Measurements from ENCODE around the gene ENO2. TPM values are rescaled to one million over a fixed set of nuclear protein-coding genes. Genes with fewer than 3 reads are reported as not detected.
"Not testable (repeated sequence)": the region's sequence is repeated elsewhere in the genome, so short reads cannot be mapped to it uniquely, and the experiment has no call there.

Gene ENO2
- total RNA-seq, 4 donors from 2014 or later: 5.0 to 8.0 (median 5.5) TPM

DNA sequence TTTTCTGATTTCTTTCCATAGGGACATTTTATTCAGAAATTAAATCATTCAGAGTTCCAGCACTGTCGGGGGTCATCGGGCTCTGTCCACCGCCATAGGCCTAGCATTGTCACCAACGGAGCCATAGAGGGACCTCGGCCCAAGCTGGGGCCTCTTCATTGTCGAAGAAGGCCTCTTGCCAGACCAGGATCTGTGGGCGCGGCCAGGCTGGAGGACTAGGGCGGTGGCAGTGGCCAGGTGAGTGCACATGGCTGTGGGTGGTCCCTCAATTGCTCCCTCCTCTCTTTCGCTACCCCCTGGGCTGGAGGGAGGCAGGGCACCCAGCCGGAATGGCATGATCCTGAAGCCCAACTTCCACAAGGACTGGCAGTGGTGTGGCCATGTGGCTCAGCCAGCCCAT lies 30.7 kb upstream of the ENO2 start:
- Histone ChIP-seq H3K27me3 (no peaks in the 10 kb centered on the region), H3K9me3 (no peaks in the 10 kb centered on the region), H3K4me1 (peaks cover 0 to 21% (median 3%) of the 10 kb centered on the region in 3 donors), H3K4me3 (no peak overlapping the region), H3K27ac (no peak overlapping the region), H3K36me3 (peaks cover 0 to 32% (median 5%) of the 10 kb centered on the region in 3 donors)
- WGBS, 2 donors: 95 to 96% methylated on average over 6 to 7 of the region's 11 CpGs
- DNase-seq: no peak
- TF ChIP-seq POLR2A (IDR thresholded peaks at IDR 0.05): no peak
- TF ChIP-seq, protein P1, sequence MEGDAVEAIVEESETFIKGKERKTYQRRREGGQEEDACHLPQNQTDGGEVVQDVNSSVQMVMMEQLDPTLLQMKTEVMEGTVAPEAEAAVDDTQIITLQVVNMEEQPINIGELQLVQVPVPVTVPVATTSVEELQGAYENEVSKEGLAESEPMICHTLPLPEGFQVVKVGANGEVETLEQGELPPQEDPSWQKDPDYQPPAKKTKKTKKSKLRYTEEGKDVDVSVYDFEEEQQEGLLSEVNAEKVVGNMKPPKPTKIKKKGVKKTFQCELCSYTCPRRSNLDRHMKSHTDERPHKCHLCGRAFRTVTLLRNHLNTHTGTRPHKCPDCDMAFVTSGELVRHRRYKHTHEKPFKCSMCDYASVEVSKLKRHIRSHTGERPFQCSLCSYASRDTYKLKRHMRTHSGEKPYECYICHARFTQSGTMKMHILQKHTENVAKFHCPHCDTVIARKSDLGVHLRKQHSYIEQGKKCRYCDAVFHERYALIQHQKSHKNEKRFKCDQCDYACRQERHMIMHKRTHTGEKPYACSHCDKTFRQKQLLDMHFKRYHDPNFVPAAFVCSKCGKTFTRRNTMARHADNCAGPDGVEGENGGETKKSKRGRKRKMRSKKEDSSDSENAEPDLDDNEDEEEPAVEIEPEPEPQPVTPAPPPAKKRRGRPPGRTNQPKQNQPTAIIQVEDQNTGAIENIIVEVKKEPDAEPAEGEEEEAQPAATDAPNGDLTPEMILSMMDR (IDR thresholded peaks at IDR 0.05): no peak
- intact Hi-C loops (cut with DNase I): no loop called here

DNA sequence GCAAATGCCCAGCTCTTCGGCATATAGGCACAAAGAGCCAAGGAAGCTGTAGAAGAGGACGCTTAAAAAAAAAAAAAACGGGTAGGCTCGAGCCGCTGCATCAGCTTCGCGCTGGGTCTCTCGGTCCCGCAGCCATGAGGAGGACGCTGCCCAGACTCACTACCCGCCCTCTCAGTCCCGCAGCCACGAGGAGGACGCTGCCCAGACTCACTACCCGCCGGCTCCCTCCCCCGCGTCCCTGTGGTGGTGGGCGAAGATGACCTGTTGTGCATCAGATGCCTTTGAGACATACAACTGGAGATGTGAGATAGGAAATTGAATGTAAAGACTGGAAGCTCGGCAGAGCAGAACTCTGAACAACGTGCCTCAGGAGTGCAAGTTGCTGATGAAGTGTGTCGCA lies 29.8 kb upstream of the ENO2 start:
- Histone ChIP-seq H3K4me3 (no peak overlapping the region), H3K9me3 (no peaks in the 10 kb centered on the region), H3K36me3 (peaks cover 0 to 32% (median 5%) of the 10 kb centered on the region in 3 donors), H3K4me1 (peaks cover 0 to 25% (median 3%) of the 10 kb centered on the region in 3 donors), H3K27ac (no peak overlapping the region), H3K27me3 (no peaks in the 10 kb centered on the region)
- intact Hi-C loops (cut with DNase I): no loop called here
- no peak for TF ChIP-seq POLR2A (IDR thresholded peaks at IDR 0.05)
- TF ChIP-seq, protein P1 (IDR thresholded peaks at IDR 0.05): no peak
- no peak for DNase-seq
- WGBS, 2 donors: 89 to 91% methylated on average over 15 to 21 of the region's 22 CpGs

DNA sequence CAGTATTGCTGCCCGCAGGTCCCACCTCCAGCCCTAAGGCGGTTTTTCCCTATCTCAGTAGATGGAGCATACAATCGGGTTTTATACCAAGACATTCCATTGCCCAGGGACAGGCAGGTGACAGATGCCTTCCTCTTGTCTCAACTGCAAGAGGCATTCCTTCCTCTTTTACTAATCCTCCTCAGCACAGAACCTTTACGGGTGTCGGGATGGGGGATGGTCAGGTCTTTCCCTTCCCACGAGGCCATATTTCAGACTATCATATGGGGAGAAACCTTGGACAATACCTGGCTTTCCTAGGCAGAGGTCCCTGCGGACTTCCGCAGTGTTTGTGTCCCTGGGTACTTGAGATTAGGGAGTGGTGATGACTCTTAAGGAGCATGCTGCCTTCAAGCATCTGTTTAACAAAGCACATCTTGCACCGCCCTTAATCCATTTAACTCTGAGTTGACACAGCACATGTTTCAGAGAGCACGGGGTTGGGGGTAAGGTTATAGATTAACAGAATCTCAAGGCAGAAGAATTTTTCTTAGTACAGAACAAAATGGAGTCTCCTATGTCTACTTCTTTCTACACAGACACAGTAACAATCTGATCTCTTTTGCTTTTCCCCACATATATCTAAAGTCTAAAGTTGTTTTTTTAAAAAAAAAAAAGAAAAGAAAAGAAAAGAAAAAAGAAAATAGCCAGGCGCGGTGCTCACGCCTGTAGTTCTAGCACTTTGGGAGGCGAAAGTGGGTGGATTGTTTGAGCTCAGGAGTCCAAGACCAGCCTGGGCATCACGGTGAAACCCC lies 28.0 kb upstream of the ENO2 start:
- peaks cover 0 to 32% (median 5%) of the 10 kb centered on the region in 3 donors for H3K36me3 ChIP-seq
- 73 to 96% methylated on average over 8 to 13 of the region's 15 CpGs for WGBS, 2 donors
- not testable (repeated sequence) for H3K27ac ChIP-seq

DNA sequence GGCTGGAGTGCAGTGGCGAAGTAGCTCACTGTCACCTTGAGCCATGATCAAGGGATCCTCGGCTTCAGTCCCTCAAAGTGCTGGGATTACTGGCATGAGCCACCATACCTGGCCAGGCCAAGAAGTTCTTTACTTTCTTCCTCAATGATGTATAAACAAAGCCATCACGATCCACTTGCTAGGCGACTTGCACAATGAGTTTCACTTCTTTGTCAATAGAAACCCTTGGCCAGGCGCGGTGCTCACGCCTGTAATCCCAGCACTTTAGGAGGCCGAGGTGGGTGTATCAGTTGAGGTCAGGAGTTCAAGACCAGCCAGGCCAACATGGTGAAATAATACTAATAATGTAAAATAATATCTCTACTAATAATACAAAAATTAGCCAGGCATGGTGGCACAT lies 26.9 kb upstream of the ENO2 start:
- no peak for DNase-seq
- Histone ChIP-seq H3K27me3 (no peaks in the 10 kb centered on the region), H3K36me3 (peaks cover 0 to 32% (median 5%) of the 10 kb centered on the region in 3 donors), H3K9me3 (no peaks in the 10 kb centered on the region), H3K27ac (peak overlapping the region in 1 of 4 donors; percentile 44), H3K4me3 (no peak overlapping the region), H3K4me1 (peaks cover 3 to 40% (median 6%) of the 10 kb centered on the region in 3 donors)
- TF ChIP-seq, protein P1 (IDR thresholded peaks at IDR 0.05): no peak
- intact Hi-C loops (cut with DNase I): no loop called here
- WGBS, 2 donors: 62 to 79% methylated on average over 7 to 8 of the region's 8 CpGs

More for the DNA sequence above, 28.0 kb upstream of the ENO2 start:
- DNase-seq; intact Hi-C loops (cut with DNase I); H3K27me3 ChIP-seq; H3K4me3 ChIP-seq; H3K9me3 ChIP-seq: not testable (repeated sequence)
- H3K4me1 ChIP-seq: peaks cover 3 to 35% (median 3%) of the 10 kb centered on the region in 3 donors

DNA sequence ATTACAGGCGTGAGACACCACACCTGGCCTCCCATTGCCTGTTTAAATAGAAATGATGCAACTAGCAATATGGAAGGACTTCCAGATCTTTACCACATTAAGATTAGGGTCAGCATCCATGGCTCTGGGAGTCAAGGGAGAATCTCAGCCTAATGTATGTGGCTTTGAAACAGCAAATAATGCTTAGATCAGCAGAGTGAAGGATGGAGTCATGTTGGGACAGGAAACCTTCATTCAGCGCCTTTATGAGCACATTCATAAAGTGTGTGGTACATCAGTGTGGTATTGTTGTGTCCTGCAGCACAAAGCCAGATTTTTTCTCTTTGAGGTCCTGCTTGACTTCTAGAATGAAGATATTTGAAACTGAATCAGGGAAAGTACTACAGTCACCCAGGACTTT lies 26.0 kb upstream of the ENO2 start:
- WGBS, 2 donors: 21 to 55% methylated on average over 1 to 2 of the region's 2 CpGs
- Histone ChIP-seq H3K9me3 (no peaks in the 10 kb centered on the region), H3K4me1 (peaks cover 3 to 40% (median 6%) of the 10 kb centered on the region in 3 donors), H3K27ac (peak overlapping the region in 1 of 4 donors; percentile 0), H3K27me3 (no peaks in the 10 kb centered on the region), H3K36me3 (peaks cover 0 to 23% (median 5%) of the 10 kb centered on the region in 3 donors), H3K4me3 (no peak overlapping the region)
- no peak for TF ChIP-seq POLR2A (IDR thresholded peaks at IDR 0.05)
- TF ChIP-seq, protein P1 (IDR thresholded peaks at IDR 0.05): no peak
- no peak for DNase-seq
- intact Hi-C loops (cut with DNase I): no loop called here

DNA sequence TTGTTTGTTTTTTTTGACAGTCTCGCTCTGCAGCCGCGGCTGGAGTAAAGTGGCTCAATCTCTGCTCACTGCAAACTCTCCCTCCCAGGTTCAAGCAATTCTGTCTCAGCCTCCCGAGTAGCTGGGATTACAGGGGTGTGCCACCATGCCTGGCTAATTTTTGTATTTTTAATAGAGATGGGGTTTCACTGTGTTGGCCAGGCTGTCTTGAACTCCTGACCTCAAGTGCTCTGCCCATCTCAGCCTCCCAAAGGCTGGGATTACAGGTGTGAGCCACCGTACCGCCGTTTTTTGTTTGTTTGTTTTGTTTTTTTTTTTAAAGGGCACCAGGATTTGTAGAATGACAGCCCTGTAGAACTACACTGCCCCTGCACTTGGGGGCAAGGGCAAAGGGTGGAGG lies 25.6 kb upstream of the ENO2 start:
- peak overlapping the region in 1 of 4 donors; percentile 0 for H3K27ac ChIP-seq
- peaks cover 3 to 40% (median 6%) of the 10 kb centered on the region in 3 donors for H3K4me1 ChIP-seq
- H3K9me3 ChIP-seq; DNase-seq; intact Hi-C loops (cut with DNase I); H3K4me3 ChIP-seq; H3K27me3 ChIP-seq: not testable (repeated sequence)
- peaks cover 0 to 18% (median 3%) of the 10 kb centered on the region in 3 donors for H3K36me3 ChIP-seq
- WGBS, 2 donors: 60 to 76% methylated on average over 7 of the region's 7 CpGs

DNA sequence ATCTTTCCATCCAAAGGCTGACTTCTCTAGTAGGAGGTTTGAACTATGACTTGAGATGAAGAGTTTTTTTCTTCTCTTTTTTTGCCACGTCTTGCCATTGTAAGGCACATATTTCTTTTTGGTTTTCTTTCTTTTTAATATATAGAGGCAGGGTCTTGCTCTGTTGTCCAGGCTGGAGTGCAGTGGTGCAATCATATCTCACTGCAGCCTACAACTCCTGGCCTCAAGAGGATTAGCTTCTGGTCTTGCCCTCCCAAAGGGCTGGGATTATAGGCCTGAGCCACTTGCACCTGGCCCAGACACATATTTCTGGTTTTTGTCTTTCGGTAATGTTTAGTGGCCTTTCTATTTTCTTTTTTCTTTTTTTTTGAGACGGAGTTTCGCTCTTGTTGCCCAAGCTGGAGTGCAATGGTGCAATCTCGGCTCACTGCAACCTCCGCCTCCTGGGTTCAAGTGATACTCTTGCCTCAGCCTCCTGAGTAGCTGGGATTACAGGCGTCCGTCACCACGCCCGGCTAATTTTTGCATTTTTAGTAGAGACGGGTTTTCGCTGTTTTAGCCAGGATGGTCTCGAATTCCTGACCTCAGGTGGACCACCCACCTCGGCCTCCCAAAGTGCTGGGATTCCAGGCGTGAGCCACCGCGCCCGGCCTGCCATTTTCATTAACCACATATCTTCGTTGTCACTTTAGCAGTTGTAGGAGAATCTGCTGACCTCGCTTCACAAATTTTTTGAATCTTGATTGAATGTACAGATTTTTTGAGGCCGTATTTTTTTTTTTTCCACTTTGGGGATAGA lies 24.4 kb upstream of the ENO2 start:
- H3K9me3 ChIP-seq; intact Hi-C loops (cut with DNase I); DNase-seq; H3K27me3 ChIP-seq; H3K4me3 ChIP-seq; H3K36me3 ChIP-seq: not testable (repeated sequence)
- Histone ChIP-seq H3K27ac (peak overlapping the region; percentile 86 to 92 (median 88)), H3K4me1 (peaks cover 3 to 40% (median 6%) of the 10 kb centered on the region in 3 donors)
- WGBS, 2 donors: 85 to 92% methylated on average over 20 to 21 of the region's 21 CpGs

Measured in esophagus squamous epithelium (tissue), 5 donors.